RWPE1 (cell line): Measurements from ENCODE around the gene G3BP2.
"Not testable (repeated sequence)": the region's sequence is repeated elsewhere in the genome, so short reads cannot be mapped to it uniquely, and the experiment has no call there.

Experiments
- CTCF ChIA-PET: fragments of 350-600 bp; sonication (Branson Sonifier 250); formaldehyde crosslinking; extraction: SDS; loops from one replicate; lab custom pipeline; 2021; lab: Yijun Ruan, JAX
- POLR2A ChIA-PET: fragments of 400-600 bp; formaldehyde crosslinking; extraction: SDS; loops from one replicate; lab custom pipeline; 2020; ENCODE audit warnings: antibody characterized with exemption; ENCODE audit not compliant: low non-redundant PET; lab: Yijun Ruan, JAX
- DNase-seq: peaks from one replicate; pipeline ENCODE4 v3.0.0; 2012; ENCODE audit warnings: low spot score
- H3K27ac ChIP-seq: fragments of 450-650 bp; 2 replicates; pipeline ENCODE4 v1.5.1; 2017
- CTCF ChIP-seq: fragments of 450-650 bp; conservative IDR thresholded peaks from 2 replicates; pipeline ENCODE4 v1.5.1; 2017; ENCODE audit warnings: low read depth, mild to moderate bottlenecking

G3BP2 gene

DNA sequence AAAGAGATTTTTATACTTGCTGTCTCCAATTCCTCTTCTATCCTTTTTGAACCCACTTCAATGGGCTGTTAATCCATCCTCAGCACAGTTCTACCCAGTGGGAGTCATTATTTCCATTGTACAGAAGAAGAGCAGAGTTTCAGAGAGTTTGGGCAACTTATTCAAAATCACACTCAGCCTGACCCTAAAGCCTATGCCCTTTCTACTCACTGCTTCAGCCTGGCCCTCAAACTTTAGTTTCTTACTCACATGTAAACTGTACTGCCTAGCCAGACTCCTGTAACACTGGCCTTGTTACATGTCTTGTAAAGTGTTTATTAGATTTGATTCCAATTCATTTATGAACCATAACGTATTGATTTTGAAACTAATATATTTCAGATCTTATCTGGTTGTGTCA, 26.1 kb upstream of the G3BP2 start:
- no peak for DNase-seq
- ChIA-PET POLR2A (no interaction called here), CTCF (no interaction called here)
- TF ChIP-seq CTCF: no peak
- H3K27ac ChIP-seq: no peak overlapping the region

DNA sequence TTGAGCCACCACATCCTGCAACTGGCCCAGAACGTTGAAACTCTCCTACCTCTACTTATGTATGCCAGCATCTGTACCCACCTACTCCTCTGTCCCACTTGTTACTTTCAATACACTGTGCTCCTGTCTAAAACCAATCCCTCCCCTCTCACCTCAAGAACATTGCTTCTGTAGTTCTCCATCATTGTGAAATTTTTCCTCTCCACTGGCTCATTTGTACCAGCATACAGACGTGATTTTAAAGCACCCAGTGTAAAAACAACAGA, 25.7 kb upstream of the G3BP2 start:
- no peak for TF ChIP-seq CTCF
- no peak overlapping the region for H3K27ac ChIP-seq
- ChIA-PET CTCF (no interaction called here), POLR2A (no interaction called here)
- no peak for DNase-seq

- ChIA-PET POLR2A (no interaction called here), CTCF (no interaction called here)
- TF ChIP-seq CTCF: no peak
- H3K27ac ChIP-seq: no peak overlapping the region
- no peak for DNase-seq
Observed at GRCh38 chr4:75698162-75698962, 25.2 kb upstream of the G3BP2 start.

DNA sequence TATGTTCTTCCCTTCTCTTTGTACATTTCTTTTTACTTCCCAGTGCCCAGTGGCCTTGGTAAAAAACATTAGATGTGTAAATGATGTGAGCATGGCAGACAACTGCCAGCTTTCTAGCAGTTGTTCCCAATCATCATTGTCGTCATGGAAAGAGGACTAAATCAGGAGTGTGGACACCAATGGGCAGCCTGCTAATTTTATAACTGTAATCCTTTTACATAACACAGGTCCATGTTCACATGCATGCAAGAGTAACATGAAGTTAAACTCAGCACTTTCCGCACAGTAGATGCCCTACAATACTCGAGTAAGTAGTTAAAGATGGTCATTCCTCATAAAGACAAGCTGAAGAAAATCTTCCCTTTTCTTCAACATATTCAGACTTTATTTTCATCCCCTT, 23.4 kb upstream of the G3BP2 start:
- H3K27ac ChIP-seq: no peak overlapping the region
- DNase-seq: no peak
- CTCF ChIA-PET: no interaction called here
- POLR2A ChIA-PET: no interaction called here
- no peak for TF ChIP-seq CTCF

- ChIA-PET POLR2A (no interaction called here), CTCF (no interaction called here)
- DNase-seq: no peak
- H3K27ac ChIP-seq: no peak overlapping the region
- no peak for TF ChIP-seq CTCF
Observed at GRCh38 chr4:75696071-75696470, 22.9 kb upstream of the G3BP2 start.

- POLR2A ChIA-PET, H3K27ac ChIP-seq, DNase-seq: not testable (repeated sequence)
- CTCF ChIA-PET: interaction anchor here (0.6 kb wide), 2 partner anchors 31 to 46 kb away, joined by 3 to 4 read pairs; no protein-coding TSS in a partner anchor
Observed at GRCh38 chr4:75692066-75692465, 18.9 kb upstream of the G3BP2 start.

DNA sequence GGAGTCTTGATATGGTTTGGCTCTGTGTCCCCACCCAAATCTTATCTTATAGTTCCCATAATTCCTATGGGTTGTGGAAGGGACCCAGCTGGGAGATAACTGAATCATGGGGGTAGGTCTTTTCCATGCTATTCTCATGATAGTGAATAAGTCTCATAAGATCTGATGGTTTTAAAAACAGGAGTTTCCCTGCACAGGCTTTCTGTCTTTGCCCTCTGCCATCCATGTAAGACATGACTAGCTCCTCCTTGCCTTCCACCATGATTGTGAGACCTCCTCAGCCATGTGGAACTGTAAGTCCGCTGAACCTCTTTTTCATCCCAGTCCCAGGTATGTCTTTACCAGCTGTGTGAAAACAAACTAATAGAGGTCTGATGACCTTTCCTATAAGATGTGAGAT, 13.9 kb upstream of the G3BP2 start:
- POLR2A ChIA-PET: not testable (repeated sequence)

More for the DNA sequence above, 13.9 kb upstream of the G3BP2 start:
- H3K27ac ChIP-seq, CTCF ChIA-PET, DNase-seq: not testable (repeated sequence)
